Activated T-cell treated with anti-CD3 and anti-CD28 coated beads, Interleukin-2, amount 50 U/mL, for 72 hours (primary cell): ENCODE data around the gene DAB2. TPM values are rescaled to one million over a fixed set of nuclear protein-coding genes. Genes with fewer than 3 reads are reported as not detected.

Experiments used
- ATAC-seq, 2 donors: fragments of 150-1000 bp; cut with Tn5 transposase; replicated peaks in 1 of 2; 2 replicates each; pipeline ENCODE4 v1.10.0; 2021; ENCODE audit warnings: moderate library complexity in 2 of 2, mild to moderate bottlenecking in 1 of 2
- DNase-seq, 2 donors: peaks; one replicate each; pipeline ENCODE4 v3.0.0; 2021 to 2022; ENCODE audit warnings: mixed read lengths in 1 of 2
- H3K27ac Mint-ChIP-seq: one replicate; pipeline ENCODE4 v1.8.0; 2022; ENCODE audit warnings: mild to moderate bottlenecking, moderate library complexity, mixed read lengths
- H3K27me3 Mint-ChIP-seq: one replicate; pipeline ENCODE4 v1.8.0; 2022; ENCODE audit warnings: low read depth, mixed read lengths
- H3K36me3 Mint-ChIP-seq, 2 donors: one replicate each; pipeline ENCODE4 v1.8.0; 2022; ENCODE audit warnings: mixed read lengths in 2 of 2, mild to moderate bottlenecking in 1 of 2; ENCODE audit not compliant: insufficient read depth in 2 of 2
- H3K4me1 Mint-ChIP-seq: one replicate; pipeline ENCODE4 v1.8.0; 2022; ENCODE audit warnings: low read depth, mixed read lengths
- H3K4me3 Mint-ChIP-seq, 2 donors: one replicate each; pipeline ENCODE4 v1.8.0; 2022; ENCODE audit warnings: mild to moderate bottlenecking in 2 of 2, mixed read lengths in 2 of 2, moderate library complexity in 2 of 2
- H3K9me3 Mint-ChIP-seq, 2 donors: one replicate each; pipeline ENCODE4 v1.8.0; 2022; ENCODE audit warnings: mixed read lengths in 2 of 2
- total RNA-seq, 2 donors: library from RNA; stranded (reverse); gene quantifications; one replicate each; pipeline ENCODE4 v1.2.3, GENCODE V29; 2022

Gene DAB2
- total RNA-seq, 2 donors from 2014 or later = not detected

GRCh38 chr5:39441838-39442237 lies 17.1 kb upstream of the DAB2 start:
- no peak overlapping the region for H3K4me3 Mint-ChIP-seq
- H3K4me1 Mint-ChIP-seq = peaks cover 5% of the 10 kb centered on the region
- no peaks in the 10 kb centered on the region for H3K27me3 Mint-ChIP-seq
- DNase-seq = no peak
- no peak for ATAC-seq
- H3K36me3 Mint-ChIP-seq = no peaks in the 10 kb centered on the region
- no peak overlapping the region for H3K27ac Mint-ChIP-seq
- H3K9me3 Mint-ChIP-seq = no peaks in the 10 kb centered on the region

- no peak overlapping the region for H3K4me3 Mint-ChIP-seq
- ATAC-seq (no peak), DNase-seq (no peak)
- no peaks in the 10 kb centered on the region for H3K36me3 Mint-ChIP-seq
- H3K9me3 Mint-ChIP-seq = no peaks in the 10 kb centered on the region
- H3K27ac Mint-ChIP-seq = no peak overlapping the region
- H3K4me1 Mint-ChIP-seq = peaks cover 5% of the 10 kb centered on the region
- no peaks in the 10 kb centered on the region for H3K27me3 Mint-ChIP-seq
Measured at GRCh38 chr5:39440958-39441624, 16.3 kb upstream of the DAB2 start.

- H3K9me3 Mint-ChIP-seq = no peaks in the 10 kb centered on the region
- no peak for ATAC-seq
Measured at GRCh38 chr5:39440192-39440957, 15.6 kb upstream of the DAB2 start.

GRCh38 chr5:39439582-39440162 lies 14.9 kb upstream of the DAB2 start:
- no peak overlapping the region for H3K4me3 Mint-ChIP-seq
- H3K27ac Mint-ChIP-seq = no peak overlapping the region
- H3K36me3 Mint-ChIP-seq = no peaks in the 10 kb centered on the region
- peaks cover 5% of the 10 kb centered on the region for H3K4me1 Mint-ChIP-seq
- no peak for ATAC-seq
- no peak for DNase-seq
- H3K27me3 Mint-ChIP-seq = no peaks in the 10 kb centered on the region
- H3K9me3 Mint-ChIP-seq = no peaks in the 10 kb centered on the region

More at GRCh38 chr5:39440192-39440957, 15.6 kb upstream of the DAB2 start:
- H3K4me1 Mint-ChIP-seq = peaks cover 5% of the 10 kb centered on the region
- DNase-seq = no peak
- no peaks in the 10 kb centered on the region for H3K27me3 Mint-ChIP-seq
- no peak overlapping the region for H3K27ac Mint-ChIP-seq
- no peaks in the 10 kb centered on the region for H3K36me3 Mint-ChIP-seq
- no peak overlapping the region for H3K4me3 Mint-ChIP-seq

GRCh38 chr5:39437467-39437866 lies 12.7 kb upstream of the DAB2 start:
- no peak for DNase-seq
- Mint-ChIP-seq H3K9me3 (no peaks in the 10 kb centered on the region), H3K36me3 (no peaks in the 10 kb centered on the region), H3K27ac (no peak overlapping the region), H3K4me1 (peaks cover 5% of the 10 kb centered on the region), H3K27me3 (no peaks in the 10 kb centered on the region), H3K4me3 (no peak overlapping the region)
- no peak for ATAC-seq

- Mint-ChIP-seq H3K4me1 (peaks cover 5% of the 10 kb centered on the region), H3K27ac (no peak overlapping the region), H3K36me3 (no peaks in the 10 kb centered on the region), H3K9me3 (no peaks in the 10 kb centered on the region), H3K27me3 (no peaks in the 10 kb centered on the region), H3K4me3 (no peak overlapping the region)
- no peak for ATAC-seq
- DNase-seq = no peak
Measured at GRCh38 chr5:39433848-39434247, 9.1 kb upstream of the DAB2 start.

GRCh38 chr5:39432696-39433530 lies 8.1 kb upstream of the DAB2 start:
- no peak overlapping the region for H3K4me3 Mint-ChIP-seq

GRCh38 chr5:39430461-39430860 lies 5.7 kb upstream of the DAB2 start:
- H3K9me3 Mint-ChIP-seq = no peaks in the 10 kb centered on the region
- no peak overlapping the region for H3K27ac Mint-ChIP-seq
- H3K4me1 Mint-ChIP-seq = peaks cover 5% of the 10 kb centered on the region
- ATAC-seq (no peak), DNase-seq (no peak)
- no peaks in the 10 kb centered on the region for H3K36me3 Mint-ChIP-seq
- H3K27me3 Mint-ChIP-seq = peaks cover 22% of the 10 kb centered on the region
- H3K4me3 Mint-ChIP-seq = no peak overlapping the region

More at GRCh38 chr5:39432696-39433530, 8.1 kb upstream of the DAB2 start:
- no peak for ATAC-seq
- H3K4me1 Mint-ChIP-seq = peaks cover 5% of the 10 kb centered on the region
- no peak overlapping the region for H3K27ac Mint-ChIP-seq
- DNase-seq = no peak
- no peaks in the 10 kb centered on the region for H3K36me3 Mint-ChIP-seq
- H3K9me3 Mint-ChIP-seq = no peaks in the 10 kb centered on the region
- H3K27me3 Mint-ChIP-seq = no peaks in the 10 kb centered on the region

- DNase-seq (no peak), ATAC-seq (no peak)
- Mint-ChIP-seq H3K4me3 (no peak overlapping the region), H3K9me3 (no peaks in the 10 kb centered on the region), H3K27ac (no peak overlapping the region), H3K4me1 (peaks cover 13% of the 10 kb centered on the region), H3K27me3 (peaks cover 24% of the 10 kb centered on the region), H3K36me3 (no peaks in the 10 kb centered on the region)
Measured at GRCh38 chr5:39428640-39429039, 3.9 kb upstream of the DAB2 start.

- no peak overlapping the region for H3K4me3 Mint-ChIP-seq
- H3K9me3 Mint-ChIP-seq = no peaks in the 10 kb centered on the region
- peaks cover 13% of the 10 kb centered on the region for H3K4me1 Mint-ChIP-seq
- DNase-seq (no peak), ATAC-seq (no peak)
- H3K36me3 Mint-ChIP-seq = no peaks in the 10 kb centered on the region
- peaks cover 34% of the 10 kb centered on the region for H3K27me3 Mint-ChIP-seq
- H3K27ac Mint-ChIP-seq = no peak overlapping the region
Measured at GRCh38 chr5:39427633-39428032, 2.9 kb upstream of the DAB2 start.

- DNase-seq (no peak), ATAC-seq (no peak)
- peaks cover 13% of the 10 kb centered on the region for H3K4me1 Mint-ChIP-seq
- H3K27ac Mint-ChIP-seq = no peak overlapping the region
- no peaks in the 10 kb centered on the region for H3K9me3 Mint-ChIP-seq
- no peaks in the 10 kb centered on the region for H3K36me3 Mint-ChIP-seq
- peaks cover 36% of the 10 kb centered on the region for H3K27me3 Mint-ChIP-seq
- H3K4me3 Mint-ChIP-seq = no peak overlapping the region
Measured at GRCh38 chr5:39427229-39427628, 2.4 kb upstream of the DAB2 start.

GRCh38 chr5:39426746-39427105 lies 1.9 kb upstream of the DAB2 start:
- no peak for ATAC-seq
- peaks cover 36% of the 10 kb centered on the region for H3K27me3 Mint-ChIP-seq
- no peaks in the 10 kb centered on the region for H3K9me3 Mint-ChIP-seq
- no peak overlapping the region for H3K4me3 Mint-ChIP-seq
- DNase-seq = no peak
- no peak overlapping the region for H3K27ac Mint-ChIP-seq
- H3K4me1 Mint-ChIP-seq = peaks cover 13% of the 10 kb centered on the region
- H3K36me3 Mint-ChIP-seq = no peaks in the 10 kb centered on the region
